Cerebellar cortex (tissue), 1 donor: Measurements from ENCODE around the gene ABTB2.

ENCODE experiments used
- DNase-seq: peaks from one replicate; pipeline ENCODE4 v3.0.0-alpha.2; 2015; ENCODE audit warnings: low spot score

ABTB2 gene

GRCh38 chr11:34341931-34342533 is 15.8 kb downstream of the ABTB2 start:
- DNase-seq: no peak

GRCh38 chr11:34341096-34341495 is 16.7 kb downstream of the ABTB2 start:
- DNase-seq: no peak

- DNase-seq: no peak
Measured at GRCh38 chr11:34340653-34341052, 17.2 kb downstream of the ABTB2 start.

- DNase-seq: no peak
Measured at GRCh38 chr11:34339149-34340064, 18.4 kb downstream of the ABTB2 start.

- no peak for DNase-seq
Measured at GRCh38 chr11:34337016-34337415, 20.8 kb downstream of the ABTB2 start.

- DNase-seq: no peak
Measured at GRCh38 chr11:34335801-34336200, 22.0 kb downstream of the ABTB2 start.

- DNase-seq: no peak
Measured at GRCh38 chr11:34335331-34335730, 22.5 kb downstream of the ABTB2 start.

GRCh38 chr11:34333787-34334186 is 24.0 kb downstream of the ABTB2 start:
- no peak for DNase-seq

GRCh38 chr11:34332524-34332923 is 25.3 kb downstream of the ABTB2 start:
- no peak for DNase-seq

- no peak for DNase-seq
Measured at GRCh38 chr11:34331736-34332135, 26.1 kb downstream of the ABTB2 start.

GRCh38 chr11:34331329-34331728 is 26.5 kb downstream of the ABTB2 start:
- no peak for DNase-seq

- no peak for DNase-seq
Measured at GRCh38 chr11:34330653-34331052, 27.2 kb downstream of the ABTB2 start.

GRCh38 chr11:34329876-34330275 is 27.9 kb downstream of the ABTB2 start:
- no peak for DNase-seq

GRCh38 chr11:34328632-34328910 is 29.2 kb downstream of the ABTB2 start:
- no peak for DNase-seq

GRCh38 chr11:34327804-34328631 is 29.8 kb downstream of the ABTB2 start:
- peak; percentile 87 for DNase-seq

GRCh38 chr11:34324466-34324865 is 33.3 kb downstream of the ABTB2 start:
- DNase-seq: no peak

- no peak for DNase-seq
Measured at GRCh38 chr11:34323601-34324000, 34.2 kb downstream of the ABTB2 start.

- DNase-seq: no peak
Measured at GRCh38 chr11:34318111-34319037, 39.4 kb downstream of the ABTB2 start.

- no peak for DNase-seq
Measured at GRCh38 chr11:34317666-34318065, 40.1 kb downstream of the ABTB2 start.

- no peak for DNase-seq
Measured at GRCh38 chr11:34317036-34317360, 40.8 kb downstream of the ABTB2 start.

GRCh38 chr11:34316347-34317035 is 41.3 kb downstream of the ABTB2 start:
- DNase-seq: no peak
